Osteocyte (in vitro differentiated cells): Measurements from ENCODE around the gene TEX30. TPM values are rescaled to one million over a fixed set of nuclear protein-coding genes. Genes with fewer than 3 reads are reported as not detected.

ENCODE experiments used
- DNase-seq: peaks from one replicate; pipeline ENCODE4 v3.0.0; 2021; ENCODE audit warnings: mixed read lengths; ENCODE audit not compliant: unreplicated experiment; ENCODE audit errors: extremely low spot score
- H3K27ac Mint-ChIP-seq: one replicate; pipeline ENCODE4 v1.8.0; 2021; ENCODE audit warnings: mild to moderate bottlenecking, mixed read lengths; ENCODE audit not compliant: unreplicated experiment
- H3K27me3 Mint-ChIP-seq: one replicate; pipeline ENCODE4 v1.8.0; 2021; ENCODE audit warnings: mixed read lengths; ENCODE audit not compliant: unreplicated experiment
- H3K36me3 Mint-ChIP-seq: one replicate; pipeline ENCODE4 v1.8.0; 2021; ENCODE audit warnings: mixed read lengths; ENCODE audit not compliant: unreplicated experiment
- H3K4me1 Mint-ChIP-seq: one replicate; pipeline ENCODE4 v1.8.0; 2021; ENCODE audit warnings: mixed read lengths; ENCODE audit not compliant: unreplicated experiment
- H3K4me3 Mint-ChIP-seq: one replicate; pipeline ENCODE4 v1.8.0; 2021; ENCODE audit warnings: mild to moderate bottlenecking, moderate library complexity, mixed read lengths; ENCODE audit not compliant: unreplicated experiment
- H3K9me3 Mint-ChIP-seq: one replicate; pipeline ENCODE4 v1.8.0; 2021; ENCODE audit warnings: mixed read lengths; ENCODE audit not compliant: unreplicated experiment
- CTCF ChIP-seq: fragments of 200-600 bp; sonication (generic); IDR thresholded peaks from 2 replicates; pipeline ENCODE4 v1.5.0; 2021; ENCODE audit warnings: antibody characterized with exemption, mild to moderate bottlenecking, moderate library complexity
- total RNA-seq: library from RNA; stranded (reverse); gene quantifications from 2 replicates; pipeline ENCODE4 v1.2.1, GENCODE V29; 2021

The TEX30 gene
- total RNA-seq, 1 donor from 2014 or later = 8.7 TPM

- peaks cover 7% of the 10 kb centered on the region for H3K36me3 Mint-ChIP-seq
- no peaks in the 10 kb centered on the region for H3K27me3 Mint-ChIP-seq
- H3K4me1 Mint-ChIP-seq = no peaks in the 10 kb centered on the region
- DNase-seq = no peak
- no peaks in the 10 kb centered on the region for H3K9me3 Mint-ChIP-seq
- no peak overlapping the region for H3K27ac Mint-ChIP-seq
- no peak overlapping the region for H3K4me3 Mint-ChIP-seq
- TF ChIP-seq CTCF = no peak
Observed at GRCh38 chr13:102763741-102764140, 9.8 kb downstream of the TEX30 start.

- Mint-ChIP-seq H3K9me3 (no peaks in the 10 kb centered on the region), H3K4me3 (no peak overlapping the region), H3K27ac (no peak overlapping the region), H3K27me3 (no peaks in the 10 kb centered on the region), H3K4me1 (no peaks in the 10 kb centered on the region), H3K36me3 (peaks cover under 1% of the 10 kb centered on the region)
- no peak for TF ChIP-seq CTCF
- no peak for DNase-seq
Observed at GRCh38 chr13:102761071-102761470, 12.5 kb downstream of the TEX30 start.

DNA sequence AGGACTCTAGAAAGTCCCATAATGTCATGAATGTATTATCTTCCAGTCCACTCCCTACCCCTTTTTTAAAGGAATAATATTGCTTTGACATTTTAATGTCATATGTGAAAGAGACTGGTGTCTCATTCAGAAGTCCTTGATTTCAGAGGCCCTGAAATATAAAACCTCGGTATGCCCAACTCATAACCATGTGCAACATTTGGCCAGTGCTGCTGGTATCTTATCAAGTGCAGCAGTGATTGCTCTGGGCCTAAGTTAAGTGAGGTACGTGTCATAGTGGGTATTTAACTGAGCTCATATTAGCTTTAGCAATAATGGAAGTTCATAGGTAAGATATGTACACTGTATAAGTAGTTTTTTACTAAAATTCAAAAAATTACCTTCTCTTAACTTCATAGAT lies 14.7 kb downstream of the TEX30 start:
- Mint-ChIP-seq H3K27me3 (no peaks in the 10 kb centered on the region), H3K36me3 (no peaks in the 10 kb centered on the region), H3K27ac (no peak overlapping the region), H3K9me3 (no peaks in the 10 kb centered on the region), H3K4me1 (no peaks in the 10 kb centered on the region), H3K4me3 (no peak overlapping the region)
- TF ChIP-seq CTCF = no peak
- DNase-seq = no peak

DNA sequence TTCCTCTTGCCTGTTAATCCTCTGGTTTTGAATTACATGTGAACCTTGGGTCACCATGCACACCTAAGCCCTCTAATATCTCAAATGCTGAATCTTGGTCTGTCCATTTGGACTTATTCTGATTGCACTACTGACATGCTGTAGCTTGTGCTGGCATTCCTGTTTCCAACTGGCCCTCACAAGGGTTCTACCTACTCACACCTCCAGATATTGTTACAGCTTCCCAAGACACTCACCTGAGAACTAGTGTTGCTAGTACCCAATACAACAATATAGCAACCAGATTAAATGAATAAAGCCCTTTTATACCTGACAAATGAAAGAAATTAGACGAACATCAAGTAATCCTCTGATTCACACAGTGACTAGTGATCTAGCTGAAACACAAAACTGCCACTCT lies 16.6 kb downstream of the TEX30 start:
- Mint-ChIP-seq H3K4me1 (no peaks in the 10 kb centered on the region), H3K36me3 (peaks cover 2% of the 10 kb centered on the region), H3K27ac (no peak overlapping the region), H3K27me3 (no peaks in the 10 kb centered on the region), H3K9me3 (no peaks in the 10 kb centered on the region), H3K4me3 (no peak overlapping the region)
- no peak for DNase-seq
- no peak for TF ChIP-seq CTCF

DNA sequence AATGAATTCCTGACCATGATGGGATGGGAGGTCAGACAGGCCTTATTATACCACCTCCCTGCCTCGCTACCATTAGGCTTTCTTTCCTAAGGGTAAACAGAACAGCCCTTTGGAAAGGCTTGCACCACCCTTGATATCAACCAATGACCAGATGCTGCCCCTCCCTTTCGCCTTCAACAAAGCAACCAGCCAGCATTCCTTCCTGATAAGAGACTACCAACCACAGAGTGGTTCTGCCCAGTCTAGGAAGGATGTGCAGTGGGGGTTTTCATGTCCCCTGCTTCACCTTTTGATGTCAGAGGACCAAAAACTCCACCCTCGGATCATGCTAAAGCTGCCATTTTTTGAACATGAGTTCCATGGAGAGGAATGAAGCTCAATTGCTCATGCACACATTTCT lies 21.7 kb downstream of the TEX30 start:
- H3K4me1 Mint-ChIP-seq = no peaks in the 10 kb centered on the region
- no peak overlapping the region for H3K27ac Mint-ChIP-seq
- no peak for TF ChIP-seq CTCF
- no peak overlapping the region for H3K4me3 Mint-ChIP-seq
- H3K27me3 Mint-ChIP-seq = peaks cover 2% of the 10 kb centered on the region
- peaks cover 2% of the 10 kb centered on the region for H3K36me3 Mint-ChIP-seq
- DNase-seq = no peak
- peaks cover 16% of the 10 kb centered on the region for H3K9me3 Mint-ChIP-seq
